A673 (cell line): Measurements from ENCODE around the gene RTN4IP1.

Source experiments
- CTCF ChIP-seq: fragments of 300-800, 200-600 bp; sonication (generic); conservative IDR thresholded peaks from 2 replicates; pipeline ENCODE4 v1.5.1; 2017; ENCODE audit warnings: low read depth, mild to moderate bottlenecking, antibody characterized with exemption, low read length, moderate library complexity, mixed read lengths
- EZH2 ChIP-seq: fragments of 200-600 bp; sonication (generic); IDR thresholded peaks from 2 replicates; pipeline ENCODE4 v1.6.1; 2017; ENCODE audit warnings: borderline replicate concordance, low read depth, mild to moderate bottlenecking, mixed read lengths, antibody characterized with exemption, low read length; ENCODE audit not compliant: poor library complexity, severe bottlenecking

- no peak for TF ChIP-seq CTCF
- TF ChIP-seq EZH2 = no peak
Measured at GRCh38 chr6:106617857-106618256, 11.4 kb downstream of the RTN4IP1 start.
